H1 (cell line): ENCODE results near the gene CD200R1L. TPM values are rescaled to one million over a fixed set of nuclear protein-coding genes. Genes with fewer than 3 reads are reported as not detected.

Experiments
- CTCF ChIA-PET: fragments of 300-600 bp; sonication (Branson Sonifier 250); formaldehyde crosslinking; loops from one replicate; lab custom pipeline; 2021; ENCODE audit not compliant: partially characterized antibody; lab: Charles Lee
- POLR2A ChIA-PET: fragments of 300-600 bp; sonication (Branson Sonifier 250); formaldehyde crosslinking; loops from one replicate; lab custom pipeline; 2021; ENCODE audit warnings: inconsistent platforms; ENCODE audit not compliant: partially characterized antibody; lab: Charles Lee
- DNase-seq, 2 experiments: peaks; one replicate each; pipeline versions ENCODE4 v3.0.0 to v3.0.0-alpha.2; 2010 to 2022; ENCODE audit warnings: low spot score in 2 of 2, low read depth in 1 of 2, mixed read lengths in 1 of 2
- FAIRE-seq: peaks from 2 replicates; lab custom pipeline; 2011; peaks lifted over from hg19 to GRCh38; lab: Jason Lieb, UNC
- H2AFZ ChIP-seq: 2 replicates; pipeline ENCODE4 v1.8.1; 2012; ENCODE audit warnings: low read length, inconsistent platforms
- H2AK5ac ChIP-seq: 2 replicates; pipeline ENCODE4 v1.6.1; 2013; ENCODE audit warnings: low read depth, low read length
- H2BK120ac ChIP-seq: replicated peaks from 2 replicates; pipeline ENCODE3; 2013; ENCODE audit warnings: low read depth, low read length, inconsistent platforms
- H2BK12ac ChIP-seq: 2 replicates; pipeline ENCODE4 v1.6.1; 2013; ENCODE audit warnings: low read depth, low read length
- H2BK15ac ChIP-seq: 2 replicates; pipeline ENCODE4 v1.6.1; 2013; ENCODE audit warnings: low read length
- H2BK20ac ChIP-seq: 2 replicates; pipeline ENCODE4 v1.6.1; 2013; ENCODE audit warnings: low read length
- H2BK5ac ChIP-seq: 2 replicates; pipeline ENCODE4 v1.6.1; 2013; ENCODE audit warnings: low read depth, low read length
- H3K14ac ChIP-seq: 2 replicates; pipeline ENCODE4 v1.6.1; 2013; ENCODE audit warnings: inconsistent platforms; ENCODE audit not compliant: insufficient read length
- H3K18ac ChIP-seq: 2 replicates; pipeline ENCODE4 v1.6.1; 2013; ENCODE audit warnings: low read length; ENCODE audit errors: extremely low read depth
- H3K23ac ChIP-seq: 2 replicates; pipeline ENCODE4 v1.6.1; 2013; ENCODE audit warnings: inconsistent platforms; ENCODE audit not compliant: insufficient read length
- H3K23me2 ChIP-seq: 2 replicates; pipeline ENCODE4 v1.6.1; 2013; ENCODE audit warnings: low read depth, low read length
- H3K27ac ChIP-seq: 2 replicates; pipeline ENCODE4 v1.6.1; 2011; ENCODE audit warnings: low read depth, low read length, inconsistent platforms
- H3K27me3 ChIP-seq, 4 experiments: replicated peaks in 1 of 4; 1 replicate in 1 of 4; 2 replicates in 3 of 4; pipeline versions ENCODE4 v1.6.1 to v1.8.1; 2011 to 2013; ENCODE audit warnings: low read length in 3 of 4, mild to moderate bottlenecking in 3 of 4, inconsistent platforms in 2 of 4, mixed read lengths in 2 of 4, moderate library complexity in 1 of 4; ENCODE audit not compliant: control insufficient read depth in 3 of 4, insufficient read depth in 3 of 4; ENCODE audit errors: extremely low read depth in 1 of 4
- H3K36me3 ChIP-seq, 4 experiments: 2 replicates each; pipeline versions ENCODE4 v1.6.1 to v1.8.1; 2011 to 2013; ENCODE audit warnings: mild to moderate bottlenecking in 4 of 4, low read length in 3 of 4, moderate library complexity in 2 of 4, control low read depth in 1 of 4, inconsistent platforms in 1 of 4; ENCODE audit not compliant: insufficient read depth in 4 of 4, control insufficient read depth in 2 of 4
- H3K4ac ChIP-seq: replicated peaks from 2 replicates; pipeline ENCODE3; 2013; ENCODE audit warnings: low read length, low read depth, mixed read lengths, inconsistent platforms; ENCODE audit not compliant: insufficient read length
- H3K4me1 ChIP-seq, 4 experiments: replicated peaks in 1 of 4; 1 replicate in 1 of 4; 2 replicates in 3 of 4; pipeline versions ENCODE4 v1.6.1 to v1.8.1; 2011 to 2013; ENCODE audit warnings: low read length in 3 of 4, inconsistent platforms in 2 of 4, mixed read lengths in 1 of 4; ENCODE audit not compliant: insufficient read depth in 4 of 4, control insufficient read depth in 3 of 4
- H3K4me2 ChIP-seq, 2 experiments: 2 replicates each; pipeline versions ENCODE4 v1.6.1 to v1.8.1; 2011 to 2013; ENCODE audit warnings: low read depth in 2 of 2, low read length in 2 of 2, control low read depth in 1 of 2, inconsistent platforms in 1 of 2, mild to moderate bottlenecking in 1 of 2; ENCODE audit not compliant: insufficient read depth in 1 of 2
- H3K4me3 ChIP-seq, 4 experiments: fragments of 200-600, 300-600 bp in 1 of 4; sonication (generic), shearing (Covaris generic), sonication (Bioruptor Twin) in 1 of 4; 2 replicates each; pipeline versions ENCODE4 v1.5.1 to v1.8.1; 2011 to 2016; ENCODE audit warnings: low read length in 4 of 4, low read depth in 3 of 4, control low read depth in 2 of 4, inconsistent platforms in 2 of 4, mild to moderate bottlenecking in 2 of 4, mixed read lengths in 1 of 4, moderate library complexity in 1 of 4; ENCODE audit not compliant: insufficient read depth in 2 of 4; ENCODE audit errors: extremely low read depth in 1 of 4
- H3K56ac ChIP-seq: replicated peaks from 2 replicates; pipeline ENCODE3; 2013; ENCODE audit warnings: low read depth, mild to moderate bottlenecking, mixed read lengths, low read length, inconsistent platforms; ENCODE audit not compliant: insufficient read length
- H3K79me1 ChIP-seq: 2 replicates; pipeline ENCODE4 v1.6.1; 2013; ENCODE audit warnings: low read depth, low read length, control low read depth
- H3K79me2 ChIP-seq, 2 experiments: 2 replicates each; pipeline versions ENCODE4 v1.6.1 to v1.8.1; 2012 to 2013; ENCODE audit warnings: low read length in 2 of 2, mild to moderate bottlenecking in 2 of 2, inconsistent platforms in 1 of 2; ENCODE audit not compliant: insufficient read depth in 2 of 2, control insufficient read depth in 1 of 2
- H3K9ac ChIP-seq, 4 experiments: replicated peaks in 1 of 4; 1 replicate in 1 of 4; 2 replicates in 3 of 4; pipeline versions ENCODE4 v1.6.1 to v1.8.1; 2011 to 2013; ENCODE audit warnings: low read depth in 3 of 4, low read length in 3 of 4, control low read depth in 2 of 4, mild to moderate bottlenecking in 2 of 4, moderate library complexity in 2 of 4, inconsistent platforms in 1 of 4; ENCODE audit errors: extremely low read depth in 1 of 4
- H3K9me3 ChIP-seq, 2 experiments: 2 replicates each; pipeline versions ENCODE4 v1.6.1 to v1.8.1; 2012 to 2013; ENCODE audit warnings: mild to moderate bottlenecking in 2 of 2, moderate library complexity in 2 of 2, control low read depth in 1 of 2, inconsistent platforms in 1 of 2, low read depth in 1 of 2, low read length in 1 of 2, mixed read lengths in 1 of 2; ENCODE audit not compliant: insufficient read depth in 2 of 2
- H4K20me1 ChIP-seq, 2 experiments: replicated peaks in 1 of 2; 2 replicates each; pipeline versions ENCODE3 to v1.8.1; 2011 to 2013; ENCODE audit warnings: inconsistent platforms in 2 of 2, low read length in 2 of 2, mild to moderate bottlenecking in 1 of 2; ENCODE audit not compliant: insufficient read depth in 2 of 2, control insufficient read depth in 1 of 2
- H4K5ac ChIP-seq: 2 replicates; pipeline ENCODE4 v1.6.1; 2013; ENCODE audit warnings: low read length, low read depth, mixed read lengths, inconsistent platforms; ENCODE audit not compliant: insufficient read length
- H4K8ac ChIP-seq: 2 replicates; pipeline ENCODE4 v1.8.0; 2013; ENCODE audit warnings: mild to moderate bottlenecking, moderate library complexity, low read length, inconsistent platforms; ENCODE audit not compliant: insufficient read depth; ENCODE audit errors: extremely low read depth
- H4K91ac ChIP-seq: replicated peaks from 2 replicates; pipeline ENCODE3; 2013; ENCODE audit warnings: low read length, mixed read lengths, inconsistent platforms; ENCODE audit not compliant: insufficient read length
- CBX8 ChIP-seq: fragments of 300-800, 300-1000 bp; sonication (generic); IDR thresholded peaks from 2 replicates; pipeline ENCODE4 v1.7.1; 2016; ENCODE audit warnings: low read depth, low read length, borderline replicate concordance
- CREB1 ChIP-seq: IDR thresholded peaks from 2 replicates; pipeline ENCODE4 v1.6.1; 2012; ENCODE audit warnings: inconsistent platforms
- NRF1 ChIP-seq: IDR thresholded peaks from 2 replicates; pipeline ENCODE4 v1.6.1; 2011; ENCODE audit warnings: mild to moderate bottlenecking, low read depth, low read length, improper control_type of control experiment
- TEAD4 ChIP-seq: IDR thresholded peaks from 2 replicates; pipeline ENCODE4 v1.6.1; 2012; ENCODE audit warnings: low read depth, low read length, inconsistent platforms, mixed read lengths
- WGBS, 2 experiments: shearing (Covaris generic) in 1 of 2; methylation state at CpG; one replicate each; pipeline versions ENCODE4 v1.1.6 to v1.1.7; 2013 to 2015; ENCODE audit warnings: low lambda C conversion rate in 2 of 2, mixed read lengths in 2 of 2, inconsistent platforms in 1 of 2, low coverage in 1 of 2, missing lambda C conversion rate in 1 of 2; ENCODE audit not compliant: insufficient replicate concordance in 2 of 2, insufficient coverage in 1 of 2, insufficient read length in 1 of 2; ENCODE audit errors: extremely low coverage in 1 of 2, missing lambda C conversion rate in 1 of 2; 5-methylcytosine and 5-hydroxymethylcytosine counted together
- polyA plus RNA-seq, 7 experiments: library from polyadenylated mRNA; depleted of rRNA in 3 of 7; stranded (reverse) in 5 of 7; unstranded in 2 of 7; fragments of >200 nt in 5 of 7; fragments of 200-250 nt in 2 of 7; gene quantifications; 1 replicate in 5 of 7; 2 replicates in 1 of 7; 4 replicates in 1 of 7; pipeline versions ENCODE4 v1.2.1 to v1.2.3, GENCODE V29; 2011 to 2013; ENCODE audit warnings: missing spikeins in 2 of 7, mixed read lengths in 2 of 7
- total RNA-seq: library from RNA; stranded (reverse); fragmentation: NEBNext Ultra II Directional; extraction: Animal tissue kit (Norgen Biotek cat#: 25700); gene quantifications from 2 replicates; pipeline ENCODE4 v1.2.1, GENCODE V29; 2021

CD200R1L gene
- total and polyA plus RNA-seq, 2 of the 8 experiments (the other 6 are each of a cell fraction or from before 2014, with no cell fraction given): not detected

DNA sequence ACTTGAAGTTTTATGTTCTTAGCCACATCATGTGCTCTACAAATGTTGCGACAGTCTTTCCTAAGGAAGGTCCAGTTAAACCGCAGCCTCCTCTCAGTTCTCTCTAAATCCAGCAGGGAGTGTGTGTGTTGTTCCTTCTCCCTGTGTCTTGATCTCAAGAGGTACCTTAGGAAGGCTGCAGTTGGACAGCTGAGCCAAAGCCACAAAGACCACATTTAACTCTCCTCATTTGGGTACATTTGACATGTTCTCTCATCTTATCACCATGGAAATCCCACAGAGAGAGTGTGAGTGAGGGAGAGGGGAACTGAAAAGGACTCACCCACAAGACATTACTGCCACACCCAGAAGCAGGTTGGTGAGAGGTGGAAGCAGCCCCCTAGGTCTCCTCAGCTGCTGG is 79.5 kb downstream of the CD200R1L start:
- WGBS, 2 experiments: 94% methylated on average over 2 of the region's 2 CpGs; no CpG with 5 or more reads in 1 of the 2 experiments

More for the DNA sequence above, 79.5 kb downstream of the CD200R1L start:
- H3K27ac ChIP-seq: no peak overlapping the region
- no peak overlapping the region for H2BK5ac ChIP-seq
- H2AFZ ChIP-seq: peak overlapping the region; percentile 49; the same call in 1 of the 2 replicates
- POLR2A ChIA-PET: no interaction called here
- H3K23ac ChIP-seq: no peak overlapping the region
- H3K4ac ChIP-seq: no peak overlapping the region
- no peak overlapping the region for H2BK12ac ChIP-seq
- H3K79me2 ChIP-seq: no peaks in the 10 kb centered on the region
- no peak overlapping the region for H4K5ac ChIP-seq
- H4K8ac ChIP-seq: no peak overlapping the region
- no peak overlapping the region for H3K4me3 ChIP-seq
- H2AK5ac ChIP-seq: no peak overlapping the region
- no peaks in the 10 kb centered on the region; the same call in 1 of the 2 replicates for H3K23me2 ChIP-seq
- no peak overlapping the region for H3K18ac ChIP-seq
- no peak overlapping the region for H2BK15ac ChIP-seq
- FAIRE-seq: no peak
- no peak overlapping the region for H3K56ac ChIP-seq
- no peak overlapping the region for H3K9ac ChIP-seq
- no peak for DNase-seq
- no peaks in the 10 kb centered on the region for H3K36me3 ChIP-seq
- no peak for TF ChIP-seq NRF1
- TF ChIP-seq CBX8: no peak
- TF ChIP-seq TEAD4: no peak
- no peak for TF ChIP-seq CREB1
- no peak overlapping the region for H2BK120ac ChIP-seq
- no peak overlapping the region for H3K4me2 ChIP-seq
- CTCF ChIA-PET: no interaction called here
- no peak overlapping the region for H3K14ac ChIP-seq
- no peak overlapping the region for H4K91ac ChIP-seq
- H3K79me1 ChIP-seq: no peaks in the 10 kb centered on the region
- H3K27me3 ChIP-seq: no peaks in the 10 kb centered on the region
- no peak overlapping the region for H2BK20ac ChIP-seq
- H3K4me1 ChIP-seq: peaks cover 0 to 2% (median 1%) of the 10 kb centered on the region in 4 experiments; a peak in 2 of 7 replicates
- H3K9me3 ChIP-seq: no peaks in the 10 kb centered on the region
- H4K20me1 ChIP-seq: no peaks in the 10 kb centered on the region

Other genes starting within 250 kb of the CD200R1L start
- 12.6 and 12.9 TPM in 2 replicates for gene CCDC80, start 205.7 kb downstream of the CD200R1L start, total RNA-seq
- gene CCDC80, start 205.7 kb downstream of the CD200R1L start, polyA plus RNA-seq (2011; rRNA removed): 0.89 and 1.1 TPM in 2 replicates
- not detected in 2 replicates for gene CD200R1, start 128.2 kb upstream of the CD200R1L start, total RNA-seq
- gene CD200R1, start 128.2 kb upstream of the CD200R1L start, polyA plus RNA-seq (2011; rRNA removed): 0.02 TPM in 1 of 2 replicates, not detected in the other
- 25.8 and 28.8 TPM in 2 replicates for gene GTPBP8, start 144.1 kb upstream of the CD200R1L start, total RNA-seq
- gene GTPBP8, start 144.1 kb upstream of the CD200R1L start, polyA plus RNA-seq (2011; rRNA removed): 27.6 and 42.2 TPM in 2 replicates